ENCODE data around the gene GPR3. TPM values are rescaled to one million over a fixed set of nuclear protein-coding genes. Genes with fewer than 3 reads are reported as not detected.

GPR3 gene
- total and polyA plus RNA-seq, 2 donors (not counting 3 experiments of a cell fraction or from before 2014, with no cell fraction given) = 1.8 TPM

DNA sequence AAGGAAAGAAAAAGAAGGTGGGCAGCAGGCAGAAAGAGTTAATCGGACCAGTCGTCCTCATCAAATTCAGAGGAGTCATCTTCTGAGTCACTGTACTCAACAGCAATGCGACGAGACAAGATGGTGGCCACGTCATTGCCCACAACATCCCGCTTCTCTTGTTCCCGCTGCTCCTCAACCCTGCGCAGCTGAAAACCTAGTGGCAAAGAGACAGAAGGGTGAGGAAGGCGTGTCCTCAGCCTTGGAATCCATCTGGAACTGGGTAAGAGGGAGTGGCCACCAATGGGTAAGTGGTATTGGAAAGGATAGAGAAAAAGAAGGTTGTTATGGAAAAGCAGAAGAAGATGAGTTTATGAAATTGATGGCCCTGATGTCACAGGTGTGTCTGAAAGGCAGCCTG lies 15.7 kb downstream of the GPR3 start:
- POLR2A ChIA-PET = no interaction called here
- no peak overlapping the region for H3K4me2 ChIP-seq (ENCODE audit: insufficient read depth, low read length)

More for the DNA sequence above, 15.7 kb downstream of the GPR3 start:
- Histone ChIP-seq H3K27me3 (ENCODE audit: control insufficient read depth in 2 of 2, insufficient read depth in 2 of 2, low read length in 2 of 2) (no peaks in the 10 kb centered on the region), H3K9me1 (replicated peaks; ENCODE audit: control insufficient read depth, extremely low read depth, insufficient read depth, low read length) (no peaks in the 10 kb centered on the region), H4K20me1 (replicated peaks; ENCODE audit: control insufficient read depth, extremely low read depth, insufficient read depth, low read length) (no peaks in the 10 kb centered on the region), H3K36me3 (ENCODE audit: control insufficient read depth in 2 of 2, extremely low read depth in 1 of 2, insufficient read depth in 2 of 2, low read length in 2 of 2) (peaks cover 31 to 53% of the 10 kb centered on the region in 2 experiments), H3K27ac (ENCODE audit: insufficient read depth, low read depth, low read length) (no peak overlapping the region), H2AFZ (ENCODE audit: low read depth, low read length) (no peak overlapping the region), H3K79me2 (ENCODE audit: control insufficient read depth, insufficient read depth, low read length) (no peaks in the 10 kb centered on the region), H3K4me1 (ENCODE audit: control insufficient read depth, extremely low read depth, insufficient read depth, low read length) (no peaks in the 10 kb centered on the region), H3K4me3 (replicated peaks in 1 of 3; ENCODE audit: insufficient read depth in 1 of 3, low read depth in 1 of 3, low read length in 3 of 3) (no peak overlapping the region), H3K9ac (replicated peaks; ENCODE audit: extremely low read depth, insufficient read depth, low read length) (no peak overlapping the region), H3K9me3 (replicated peaks; ENCODE audit: control insufficient read depth, insufficient read depth, low read length) (no peaks in the 10 kb centered on the region)
- TF ChIP-seq EZH2 (IDR thresholded peaks at IDR 0.05; ENCODE audit: borderline replicate concordance, low read depth, low read length, severe bottlenecking) (no peak), POLR2AphosphoS5 (IDR thresholded peaks at IDR 0.05; ENCODE audit: insufficient read depth, low read depth, low read length) (no peak), MYC (IDR thresholded peaks at IDR 0.05; ENCODE audit: low read depth, low read length) (no peak), FOS (IDR thresholded peaks at IDR 0.05; ENCODE audit: borderline replicate concordance, insufficient read depth, low read length) (no peak), GATA2 (IDR thresholded peaks at IDR 0.05; ENCODE audit: insufficient read depth, insufficient read length, low read depth, low read length) (no peak), JUN (IDR thresholded peaks at IDR 0.05; ENCODE audit: borderline replicate concordance, insufficient read depth, insufficient read length, low read depth) (no peak), POLR2A (IDR thresholded peaks at IDR 0.05; ENCODE audit: low read depth, low read length) (no peak)
- TF ChIP-seq, protein P1, sequence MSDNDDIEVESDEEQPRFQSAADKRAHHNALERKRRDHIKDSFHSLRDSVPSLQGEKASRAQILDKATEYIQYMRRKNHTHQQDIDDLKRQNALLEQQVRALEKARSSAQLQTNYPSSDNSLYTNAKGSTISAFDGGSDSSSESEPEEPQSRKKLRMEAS (IDR thresholded peaks at IDR 0.05; ENCODE audit: insufficient read depth, insufficient read length) = no peak
- TF ChIP-seq, protein P2, sequence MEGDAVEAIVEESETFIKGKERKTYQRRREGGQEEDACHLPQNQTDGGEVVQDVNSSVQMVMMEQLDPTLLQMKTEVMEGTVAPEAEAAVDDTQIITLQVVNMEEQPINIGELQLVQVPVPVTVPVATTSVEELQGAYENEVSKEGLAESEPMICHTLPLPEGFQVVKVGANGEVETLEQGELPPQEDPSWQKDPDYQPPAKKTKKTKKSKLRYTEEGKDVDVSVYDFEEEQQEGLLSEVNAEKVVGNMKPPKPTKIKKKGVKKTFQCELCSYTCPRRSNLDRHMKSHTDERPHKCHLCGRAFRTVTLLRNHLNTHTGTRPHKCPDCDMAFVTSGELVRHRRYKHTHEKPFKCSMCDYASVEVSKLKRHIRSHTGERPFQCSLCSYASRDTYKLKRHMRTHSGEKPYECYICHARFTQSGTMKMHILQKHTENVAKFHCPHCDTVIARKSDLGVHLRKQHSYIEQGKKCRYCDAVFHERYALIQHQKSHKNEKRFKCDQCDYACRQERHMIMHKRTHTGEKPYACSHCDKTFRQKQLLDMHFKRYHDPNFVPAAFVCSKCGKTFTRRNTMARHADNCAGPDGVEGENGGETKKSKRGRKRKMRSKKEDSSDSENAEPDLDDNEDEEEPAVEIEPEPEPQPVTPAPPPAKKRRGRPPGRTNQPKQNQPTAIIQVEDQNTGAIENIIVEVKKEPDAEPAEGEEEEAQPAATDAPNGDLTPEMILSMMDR (IDR thresholded peaks at IDR 0.05; ENCODE audit: extremely low read depth in 1 of 2, insufficient read depth in 1 of 2, low read depth in 1 of 2, low read length in 2 of 2) = no peak
- CTCF ChIA-PET = interaction anchor here (1.0 kb wide), 1 partner anchor 9 kb away, joined by 3 read pairs; no protein-coding TSS in a partner anchor
- no peak for DNase-seq (ENCODE audit: low read depth, low spot score)
- BruUV-seq (replicated peaks) = no TSS peak
- FAIRE-seq = no peak
- intact Hi-C loops (cut with micrococcal nuclease) = no loop called here
- dilution Hi-C loops (cut with MboI; ENCODE audit: extremely low pct_ligation_motif_present, low sequenced_read_pairs) = loop anchor here (25.0 kb wide), 1 partner anchor 179 kb away; no protein-coding TSS in a partner anchor
